GM12864 (cell line): ENCODE results near the gene OR2AE1.

Experiments
- DNase-seq: peaks from one replicate; pipeline ENCODE4 v3.0.0-alpha.2; 2011; ENCODE audit warnings: low read depth
- H3K4me3 ChIP-seq: 2 replicates; pipeline ENCODE4 v1.5.1; 2011; ENCODE audit warnings: mild to moderate bottlenecking, low read depth, low read length, control low read depth
- CTCF ChIP-seq: IDR thresholded peaks from 2 replicates; pipeline ENCODE4 v1.5.1; 2011; ENCODE audit warnings: low read depth, mild to moderate bottlenecking, moderate library complexity, low read length, control low read depth, inconsistent platforms; ENCODE audit errors: missing control alignments

The OR2AE1 gene

GRCh38 chr7:99860281-99861127, 16.3 kb downstream of the OR2AE1 start:
- H3K4me3 ChIP-seq = no peak overlapping the region
- no peak for TF ChIP-seq CTCF
- no peak for DNase-seq

- no peak overlapping the region for H3K4me3 ChIP-seq
- TF ChIP-seq CTCF = no peak
- DNase-seq = no peak
These were observed 21.6 kb downstream of the OR2AE1 start for GRCh38 chr7:99855236-99855635.

- TF ChIP-seq CTCF = no peak
- no peak for DNase-seq
- H3K4me3 ChIP-seq = no peak overlapping the region
These were observed 28.2 kb downstream of the OR2AE1 start for GRCh38 chr7:99848420-99849216.

GRCh38 chr7:99844328-99844727, 32.5 kb downstream of the OR2AE1 start:
- no peak overlapping the region for H3K4me3 ChIP-seq
- TF ChIP-seq CTCF = no peak
- DNase-seq = no peak

GRCh38 chr7:99843808-99844207, 33.0 kb downstream of the OR2AE1 start:
- TF ChIP-seq CTCF = no peak

GRCh38 chr7:99842926-99843325, 33.9 kb downstream of the OR2AE1 start:
- no peak for TF ChIP-seq CTCF
- DNase-seq = no peak
- H3K4me3 ChIP-seq = no peak overlapping the region

More at GRCh38 chr7:99843808-99844207, 33.0 kb downstream of the OR2AE1 start:
- H3K4me3 ChIP-seq = no peak overlapping the region
- DNase-seq = no peak
